ENCODE data around the gene PDE4D.

- TF ChIP-seq CTCF (conservative IDR thresholded peaks at IDR 0.05; ENCODE audit: low read depth, low read length) = no peak
- TF ChIP-seq EZH2 (IDR thresholded peaks at IDR 0.05; ENCODE audit: borderline replicate concordance, low read depth, low read length, poor library complexity, severe bottlenecking) = no peak
Measured at GRCh38 chr5:58921159-58921558, 972.4 kb downstream of the PDE4D start.
